Measurements from ENCODE around the gene GSK3B.

GSK3B gene

DNA sequence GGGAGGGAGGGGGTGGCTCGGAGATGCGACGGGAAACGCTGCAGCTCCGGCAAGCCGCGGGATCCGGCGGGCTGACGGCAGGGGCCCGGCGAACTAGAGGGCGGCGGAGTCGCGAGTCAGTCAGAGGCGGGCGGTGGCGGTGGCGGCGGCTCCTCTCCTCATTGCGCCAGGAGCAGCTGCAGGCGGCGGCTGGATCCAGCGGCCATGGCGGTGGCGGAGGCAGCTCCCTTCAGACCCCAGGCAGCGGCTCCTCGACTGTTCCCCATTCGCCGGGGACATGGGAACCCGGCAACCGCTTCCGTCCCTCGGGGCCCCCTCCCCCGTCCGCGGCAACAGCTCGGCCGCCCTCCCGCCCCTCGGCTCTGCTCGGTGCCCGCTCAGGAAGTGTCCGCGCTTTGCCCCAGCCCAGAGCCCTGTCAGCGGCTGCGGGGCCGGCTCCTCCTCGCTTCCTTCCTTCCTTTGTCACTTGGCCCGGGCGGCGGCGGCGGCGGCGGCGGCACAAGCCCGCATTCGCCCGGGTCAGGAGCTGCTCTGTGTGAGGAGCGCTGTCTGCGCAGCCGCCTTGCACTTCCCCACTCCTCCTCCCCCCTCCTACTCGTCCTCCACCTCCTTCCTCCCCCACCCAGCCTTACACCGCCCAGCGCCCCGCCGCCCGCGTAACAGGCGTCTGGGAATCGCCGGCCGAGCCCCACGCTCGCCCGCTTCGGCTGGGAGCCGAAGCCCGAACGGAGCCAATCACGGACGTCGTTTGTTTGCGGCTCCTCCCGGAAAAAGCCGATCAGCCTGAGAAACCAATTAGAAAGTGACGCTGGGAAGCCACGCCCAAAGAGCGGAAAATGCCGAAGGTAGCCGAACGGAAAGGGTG is at the start of gene GSK3B:
GSK3B (minus strand) TSS at position 537 of the 865 bp plus-strand sequence. CDS start 1,013 bp downstream, outside the sequence.
- peak; percentile 100 for DNase-seq

DNA sequence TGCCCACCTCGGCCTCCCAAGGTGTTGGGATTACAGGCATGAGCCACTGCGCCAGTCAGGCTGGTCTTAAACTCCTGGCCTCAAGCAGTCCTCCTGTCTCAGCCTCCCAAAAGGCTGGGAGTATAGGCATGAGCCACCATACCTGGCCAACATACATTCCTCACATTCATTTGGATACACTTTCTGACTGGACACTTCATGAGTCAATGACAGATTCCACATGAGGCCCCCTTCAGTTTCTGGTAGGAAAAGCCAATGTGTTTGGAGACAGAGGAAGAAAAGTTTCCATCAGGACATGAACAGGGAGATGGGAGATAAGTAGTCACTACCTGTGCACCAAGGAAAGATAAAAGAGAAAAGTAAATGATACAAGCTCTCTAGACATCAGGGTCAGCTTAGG is 49.4 kb upstream of the GSK3B start:
- DNase-seq: no peak

- no peak for DNase-seq
Observed at GRCh38 chr3:120142236-120142635, 48.0 kb upstream of the GSK3B start.

DNA sequence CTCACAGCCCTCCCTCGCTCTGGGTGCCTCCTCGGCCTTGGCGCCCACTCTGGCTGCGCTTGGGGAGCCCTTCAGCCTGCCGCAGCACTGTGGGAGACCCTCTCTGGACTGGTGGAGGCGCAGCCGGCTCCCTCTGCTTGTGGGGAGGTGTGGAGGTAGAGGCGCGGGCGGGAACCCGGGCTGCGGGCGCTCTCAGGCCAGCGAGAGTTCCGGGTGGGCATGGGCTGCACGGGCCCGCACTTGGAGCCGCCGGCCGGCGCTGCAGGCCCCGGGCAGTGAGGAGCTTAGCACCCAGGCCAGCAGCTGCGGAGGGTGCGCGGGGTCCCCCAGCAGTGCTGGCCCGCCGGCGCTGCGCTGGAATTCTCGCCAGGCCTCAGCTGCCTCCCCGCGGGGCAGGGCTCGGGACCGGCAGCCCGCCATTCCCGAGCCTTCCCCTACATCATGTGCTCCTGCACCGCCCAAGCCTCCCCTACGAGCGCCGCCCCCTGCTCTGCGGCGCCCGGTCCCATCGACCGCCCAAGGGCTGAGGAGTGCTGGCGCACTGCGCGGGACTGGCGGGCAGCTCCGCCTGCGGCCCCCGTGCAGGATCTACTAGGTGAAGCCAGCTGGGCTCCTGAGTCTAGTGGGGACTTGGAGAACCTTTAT is 46.0 kb upstream of the GSK3B start:
- no peak for DNase-seq

GRCh38 chr3:120139140-120139539 is 44.9 kb upstream of the GSK3B start:
- DNase-seq: no peak

GRCh38 chr3:120137548-120137947 is 43.3 kb upstream of the GSK3B start:
- DNase-seq: no peak

GRCh38 chr3:120130656-120131055 is 36.4 kb upstream of the GSK3B start:
- no peak for DNase-seq

DNA sequence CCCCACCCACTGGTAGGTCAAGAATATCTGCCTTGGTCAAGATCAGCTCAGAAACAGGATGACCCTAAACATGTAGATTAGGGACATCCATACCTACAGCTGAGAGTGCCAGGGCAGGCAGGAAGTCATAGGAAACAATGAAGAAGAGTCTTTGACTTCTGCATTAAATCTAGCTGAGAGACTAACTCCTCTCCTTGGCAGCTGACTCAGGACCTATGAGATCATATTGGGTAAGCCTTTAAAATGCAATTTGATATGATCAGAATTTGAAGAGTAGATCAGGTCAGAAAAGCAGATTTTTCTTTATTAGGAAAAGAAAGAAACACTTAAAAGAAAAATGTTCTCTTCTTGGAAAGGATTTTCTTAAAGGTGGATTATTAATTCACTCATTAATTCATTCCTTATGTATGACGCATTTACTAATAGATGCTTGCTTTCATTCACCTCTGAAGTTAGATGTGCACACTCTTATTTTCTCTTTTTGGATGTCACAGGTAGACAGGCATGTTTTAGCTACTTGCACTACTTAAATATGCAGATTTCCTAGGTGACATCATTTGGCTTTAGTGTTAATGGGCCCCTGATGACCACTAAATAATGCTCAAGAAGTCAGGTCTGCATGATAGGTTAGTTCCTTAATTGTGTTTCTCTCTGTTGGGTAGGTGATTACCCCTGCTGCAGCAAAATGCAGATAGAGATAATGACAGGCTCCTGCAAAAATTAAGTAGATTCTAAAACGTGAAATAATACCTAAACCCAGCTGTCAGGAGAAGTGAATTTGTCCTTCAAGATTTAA is 35.7 kb upstream of the GSK3B start:
- no peak for DNase-seq

GRCh38 chr3:120129051-120129450 is 34.8 kb upstream of the GSK3B start:
- no peak for DNase-seq

DNA sequence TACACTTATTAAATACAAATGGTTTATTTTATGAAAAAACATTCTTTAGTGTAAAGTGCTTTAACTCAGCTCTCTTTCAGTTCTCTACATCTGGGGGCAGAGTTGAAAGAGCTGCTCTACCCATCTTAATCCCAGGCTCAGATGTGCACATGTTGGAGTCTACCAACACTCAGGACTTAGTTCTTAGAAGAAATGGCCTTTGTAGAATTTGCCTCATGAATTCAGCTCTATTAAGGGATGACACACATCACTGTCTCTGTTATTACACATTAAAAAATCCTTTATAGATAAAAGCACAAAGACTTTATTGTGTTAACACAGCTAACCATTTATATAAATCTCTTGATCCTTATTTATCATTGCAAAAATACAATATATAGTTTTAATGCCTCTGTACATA is 31.7 kb upstream of the GSK3B start:
- DNase-seq: no peak

- no peak for DNase-seq
Observed at GRCh38 chr3:120119846-120120510, 25.7 kb upstream of the GSK3B start.

- DNase-seq: no peak
Observed at GRCh38 chr3:120114981-120115380, 20.7 kb upstream of the GSK3B start.

DNA sequence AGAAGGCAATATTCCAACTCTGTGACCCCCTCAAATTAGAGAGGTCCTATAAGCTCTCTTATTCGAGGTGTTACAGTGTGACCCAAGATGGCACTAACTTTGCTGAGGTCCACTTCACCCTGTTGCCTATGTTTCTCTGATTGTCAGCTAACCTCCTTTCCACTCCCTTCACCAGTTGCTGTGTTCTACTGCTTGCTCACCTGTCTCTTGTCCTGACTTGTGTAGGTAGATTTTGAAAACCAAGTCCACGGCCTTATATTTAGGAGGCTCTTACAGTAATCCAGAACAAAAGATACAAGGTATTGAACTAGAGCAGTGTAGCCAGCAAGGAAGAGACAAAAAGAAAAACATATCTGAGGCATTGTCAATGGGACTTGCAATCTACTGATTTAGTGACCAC is 20.1 kb upstream of the GSK3B start:
- no peak for DNase-seq

DNA sequence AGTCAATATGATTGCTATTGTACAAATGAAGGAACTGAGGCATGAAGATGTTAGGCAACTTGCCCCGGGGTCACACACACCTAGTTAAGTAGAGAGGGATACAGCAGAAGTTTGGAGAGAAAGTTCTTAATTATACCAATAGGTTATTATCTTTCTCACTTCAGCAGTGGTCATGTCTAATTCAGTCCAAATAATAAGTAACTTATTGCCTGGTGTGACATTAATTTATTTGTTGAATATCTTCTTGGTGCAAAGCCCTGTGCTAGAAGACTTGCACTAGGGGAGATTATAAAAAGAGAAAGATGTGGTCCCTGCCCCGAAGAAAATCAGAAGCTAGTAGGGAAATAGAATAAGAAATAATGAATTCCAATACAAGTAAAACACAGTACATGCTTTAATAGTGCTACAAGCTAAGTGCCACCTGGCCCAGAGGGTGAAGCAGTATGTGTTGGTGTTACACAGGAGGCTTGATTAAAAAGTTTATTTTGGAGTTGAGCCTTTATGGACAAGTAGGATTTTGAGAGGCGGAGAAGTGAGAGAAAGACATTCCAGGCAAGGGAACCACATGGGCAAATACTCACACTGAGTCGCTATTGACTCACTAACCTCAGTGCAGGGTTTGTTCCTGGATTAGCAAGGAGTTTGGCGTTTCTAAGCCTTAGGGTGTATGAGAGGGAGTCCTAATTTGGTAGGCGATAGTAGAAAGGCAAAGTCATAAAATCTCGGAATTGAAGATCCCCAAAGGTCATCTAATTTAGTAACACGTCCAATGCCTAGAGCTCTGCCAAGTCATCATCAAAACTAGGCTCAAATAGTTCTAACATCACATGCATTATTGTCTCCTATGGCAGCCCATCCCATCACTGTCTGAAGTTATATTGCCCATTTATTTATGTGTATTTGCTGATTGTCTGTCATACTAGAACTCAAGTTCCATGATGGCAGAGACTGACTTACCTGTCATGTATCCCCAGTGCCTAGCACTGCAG is 19.2 kb upstream of the GSK3B start:
- no peak for DNase-seq

GRCh38 chr3:120111898-120112297 is 17.7 kb upstream of the GSK3B start:
- no peak for DNase-seq

DNA sequence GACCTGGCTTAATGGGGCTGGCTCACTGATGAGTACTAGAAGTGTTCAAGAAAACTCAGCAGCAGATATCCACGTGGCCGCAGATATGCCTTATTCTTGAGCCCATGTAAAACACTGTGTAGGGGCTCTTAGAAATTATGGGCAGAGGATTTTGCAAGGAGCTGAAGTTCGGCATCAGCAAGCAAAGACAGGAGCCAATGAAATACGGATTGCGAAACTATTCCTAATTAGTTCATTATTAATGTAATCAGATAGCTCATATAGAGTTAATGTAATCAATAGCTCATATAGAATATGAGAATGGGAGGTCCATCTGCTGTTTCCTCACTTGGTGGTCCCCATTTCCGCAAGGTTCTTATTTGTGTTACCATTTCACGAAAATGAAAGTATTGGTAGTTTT is 9.0 kb upstream of the GSK3B start:
- no peak for DNase-seq

DNA sequence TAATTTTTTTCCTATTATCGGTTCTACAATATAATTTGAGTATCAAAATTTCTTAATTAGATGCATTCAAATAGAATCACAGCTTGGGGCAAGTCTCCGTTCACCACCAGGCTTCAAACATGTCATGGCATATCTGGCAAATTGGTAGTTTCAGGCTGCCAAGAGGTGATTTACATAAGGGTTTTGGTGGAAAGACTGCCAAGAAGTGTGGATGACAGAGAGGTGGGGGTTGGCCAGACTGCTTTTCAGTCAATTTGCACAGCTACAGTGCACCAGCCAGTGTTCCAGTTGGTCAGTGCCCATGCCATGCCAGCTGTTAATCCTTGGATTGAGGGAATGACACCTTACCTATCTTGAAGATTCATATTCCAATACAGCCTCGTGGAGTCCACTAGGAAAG is 8.4 kb upstream of the GSK3B start:
- no peak for DNase-seq

DNA sequence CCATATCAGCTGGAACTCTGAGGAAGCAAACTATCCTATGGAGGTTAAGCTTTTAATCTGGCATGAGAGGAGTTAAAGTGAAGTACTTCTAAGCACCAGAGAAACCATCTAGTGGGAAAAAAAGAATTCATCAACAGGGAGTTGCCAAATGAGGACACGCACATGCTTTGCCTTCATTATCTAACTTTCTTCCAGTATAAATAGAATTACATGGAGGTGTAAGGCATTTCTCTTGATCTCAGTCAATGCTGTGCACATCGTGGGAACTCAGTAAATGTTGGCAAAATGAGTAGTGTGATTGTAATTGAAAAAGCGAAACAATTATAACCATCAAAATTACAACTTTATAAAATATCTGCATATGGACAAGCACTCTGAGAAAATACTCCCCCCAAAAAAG is 8.0 kb upstream of the GSK3B start:
- no peak for DNase-seq

GRCh38 chr3:120101624-120102023 is 7.4 kb upstream of the GSK3B start:
- no peak for DNase-seq

DNA sequence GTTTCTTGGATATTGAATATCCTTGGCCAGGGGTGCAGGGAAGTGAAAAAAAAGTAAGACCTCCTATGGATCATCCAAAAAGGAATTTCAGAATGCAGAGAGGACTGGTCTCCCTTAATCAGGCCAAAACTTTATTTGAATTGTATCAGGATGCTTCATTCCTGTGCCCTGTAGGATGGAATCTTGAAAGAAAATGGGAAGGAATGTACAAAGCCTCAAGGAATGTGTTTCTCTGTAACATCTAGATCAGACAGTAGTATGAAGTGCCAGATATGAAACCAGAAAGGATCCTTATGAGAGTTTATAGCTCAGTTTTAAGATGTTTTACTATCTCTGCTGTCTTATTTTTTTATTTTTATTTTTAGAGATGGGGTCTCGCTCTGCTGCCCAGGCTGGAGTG is 6.5 kb upstream of the GSK3B start:
- DNase-seq: no peak

DNA sequence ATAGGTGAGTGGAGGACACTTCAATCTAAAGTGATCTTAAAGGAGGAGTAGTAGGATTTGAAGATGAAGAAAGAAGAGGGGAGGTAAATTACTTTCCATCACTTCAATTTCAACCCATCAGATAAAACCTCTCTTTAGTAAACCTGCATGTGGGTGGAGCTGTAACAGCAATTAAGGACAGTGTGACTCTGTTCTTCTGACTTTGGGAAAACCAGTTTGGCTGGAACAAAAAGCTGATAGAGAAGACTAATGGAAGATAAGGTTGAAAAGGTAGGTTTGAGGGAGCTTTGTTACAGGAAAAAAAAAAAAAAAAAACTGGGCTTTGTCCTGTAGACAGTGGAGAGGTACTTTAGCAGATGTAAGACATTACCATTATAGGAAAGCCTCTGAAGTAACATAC is 4.5 kb upstream of the GSK3B start:
- no peak for DNase-seq

- no peak for DNase-seq
Observed at GRCh38 chr3:120095979-120096426, 1.8 kb upstream of the GSK3B start.

All from Kasumi-1 (cell line).